SK-N-SH treated with all-trans-retinoic acid at 6 μM for 48 hours (cell line): ENCODE results near the gene KIF6.
"Not testable (repeated sequence)": the region's sequence is repeated elsewhere in the genome, so short reads cannot be mapped to it uniquely, and the experiment has no call there.

Experiments
- ATAC-seq: fragments of 200-7000 bp; cut with Tn5 transposase; 3 replicates; pipeline ENCODE4 v1.9.1; 2020; ENCODE audit warnings: mild to moderate bottlenecking, moderate library complexity
- ARNTL ChIP-seq: fragments of 450-650 bp; formaldehyde crosslinking; IDR thresholded peaks from 2 replicates; pipeline ENCODE4 v1.5.0; 2020; ENCODE audit warnings: low read depth, mild to moderate bottlenecking, moderate library complexity, borderline replicate concordance
- BACH2 ChIP-seq: fragments of 250-450 bp; sonication (Bioruptor Pico); IDR thresholded peaks from 2 replicates; pipeline ENCODE4 v1.9.0; 2021; ENCODE audit warnings: mild to moderate bottlenecking, borderline replicate concordance
- CSDC2 ChIP-seq: fragments of 250-450 bp; sonication (Bioruptor Pico); IDR thresholded peaks from 2 replicates; pipeline ENCODE4 v1.5.0; 2020; ENCODE audit warnings: mild to moderate bottlenecking, moderate library complexity
- GLIS3 ChIP-seq: fragments of 250-450 bp; sonication (Bioruptor Pico); IDR thresholded peaks from 2 replicates; pipeline ENCODE4 v1.5.0; 2020; ENCODE audit warnings: mild to moderate bottlenecking, moderate library complexity
- ISL1 ChIP-seq: fragments of 250-450 bp; sonication (Bioruptor Pico); IDR thresholded peaks from 2 replicates; pipeline ENCODE4 v2.1.2; 2022; ENCODE audit warnings: mild to moderate bottlenecking, moderate library complexity
- OSR1 ChIP-seq: fragments of 250-450 bp; sonication (Bioruptor Pico); IDR thresholded peaks from 2 replicates; pipeline ENCODE4 v1.8.0; 2022; ENCODE audit warnings: moderate library complexity, mild to moderate bottlenecking, inconsistent platforms
- PPARA ChIP-seq: fragments of 250-450 bp; sonication (Bioruptor Pico); IDR thresholded peaks from 2 replicates; pipeline ENCODE4 v1.5.0; 2020; ENCODE audit warnings: mild to moderate bottlenecking, borderline replicate concordance
- RARB ChIP-seq: fragments of 250-450 bp; sonication (Bioruptor Pico); IDR thresholded peaks from 2 replicates; pipeline ENCODE4 v1.8.0; 2021; ENCODE audit warnings: mild to moderate bottlenecking, moderate library complexity
- SNAI2 ChIP-seq: fragments of 250-450 bp; sonication (Bioruptor Pico); IDR thresholded peaks from 2 replicates; pipeline ENCODE4 v1.5.0; 2020; ENCODE audit warnings: mild to moderate bottlenecking, moderate library complexity
- TCF4 ChIP-seq: fragments of 250-450 bp; sonication (Bioruptor Pico); IDR thresholded peaks from 2 replicates; pipeline ENCODE4 v1.8.0; 2021; ENCODE audit warnings: mild to moderate bottlenecking, moderate library complexity, borderline replicate concordance
- TOX ChIP-seq: fragments of 250-450 bp; sonication (Bioruptor Pico); IDR thresholded peaks from 2 replicates; pipeline ENCODE4 v1.8.0; 2021; ENCODE audit warnings: mild to moderate bottlenecking, moderate library complexity, borderline replicate concordance
- ZC3H10 ChIP-seq: fragments of 250-450 bp; sonication (Bioruptor Pico); IDR thresholded peaks from 2 replicates; pipeline ENCODE4 v1.5.1; 2021; ENCODE audit warnings: mild to moderate bottlenecking, moderate library complexity
- ZFP3 ChIP-seq: fragments of 250-450 bp; sonication (Bioruptor Pico); IDR thresholded peaks from 2 replicates; pipeline ENCODE4 v1.5.0; 2020; ENCODE audit warnings: mild to moderate bottlenecking, moderate library complexity
- ZFP30 ChIP-seq: fragments of 450-650 bp; formaldehyde crosslinking; IDR thresholded peaks from 2 replicates; pipeline ENCODE4 v1.5.0; 2022; ENCODE audit warnings: mild to moderate bottlenecking, moderate library complexity
- ZNF565 ChIP-seq: fragments of 450-650 bp; formaldehyde crosslinking; conservative IDR thresholded peaks from 2 replicates; pipeline ENCODE4 v1.5.0; 2020; ENCODE audit warnings: low read depth, mild to moderate bottlenecking, moderate library complexity
- ZNF8 ChIP-seq: fragments of 450-650 bp; formaldehyde crosslinking; IDR thresholded peaks from 2 replicates; pipeline ENCODE4 v1.5.0; 2020; ENCODE audit warnings: mild to moderate bottlenecking, moderate library complexity
- TF ChIP-seq, protein P1 (sequence below): fragments of 250-450 bp; sonication (Bioruptor Pico); IDR thresholded peaks from 2 replicates; pipeline ENCODE4 v1.5.1; 2020; ENCODE audit warnings: low read depth, mild to moderate bottlenecking, moderate library complexity
- TF ChIP-seq, protein P2 (sequence below): fragments of 250-450 bp; sonication (Bioruptor Pico); IDR thresholded peaks from 2 replicates; pipeline ENCODE4 v1.8.0; 2021; ENCODE audit warnings: low read depth, mild to moderate bottlenecking, moderate library complexity, borderline replicate concordance
- TF ChIP-seq, protein P3 (sequence below): fragments of 250-450 bp; sonication (Bioruptor Pico); IDR thresholded peaks from 2 replicates; pipeline ENCODE4 v1.8.0; 2020; ENCODE audit warnings: mild to moderate bottlenecking, moderate library complexity, borderline replicate concordance
- TF ChIP-seq, protein P4 (sequence below): fragments of 250-450 bp; sonication (Bioruptor Pico); IDR thresholded peaks from 2 replicates; pipeline ENCODE4 v1.5.1; 2021; ENCODE audit warnings: mild to moderate bottlenecking, moderate library complexity
- TF ChIP-seq, protein P5 (sequence below): fragments of 250-450 bp; sonication (Bioruptor Pico); IDR thresholded peaks from 2 replicates; pipeline ENCODE4 v1.5.0; 2020; ENCODE audit warnings: mild to moderate bottlenecking, moderate library complexity

Gene KIF6

DNA sequence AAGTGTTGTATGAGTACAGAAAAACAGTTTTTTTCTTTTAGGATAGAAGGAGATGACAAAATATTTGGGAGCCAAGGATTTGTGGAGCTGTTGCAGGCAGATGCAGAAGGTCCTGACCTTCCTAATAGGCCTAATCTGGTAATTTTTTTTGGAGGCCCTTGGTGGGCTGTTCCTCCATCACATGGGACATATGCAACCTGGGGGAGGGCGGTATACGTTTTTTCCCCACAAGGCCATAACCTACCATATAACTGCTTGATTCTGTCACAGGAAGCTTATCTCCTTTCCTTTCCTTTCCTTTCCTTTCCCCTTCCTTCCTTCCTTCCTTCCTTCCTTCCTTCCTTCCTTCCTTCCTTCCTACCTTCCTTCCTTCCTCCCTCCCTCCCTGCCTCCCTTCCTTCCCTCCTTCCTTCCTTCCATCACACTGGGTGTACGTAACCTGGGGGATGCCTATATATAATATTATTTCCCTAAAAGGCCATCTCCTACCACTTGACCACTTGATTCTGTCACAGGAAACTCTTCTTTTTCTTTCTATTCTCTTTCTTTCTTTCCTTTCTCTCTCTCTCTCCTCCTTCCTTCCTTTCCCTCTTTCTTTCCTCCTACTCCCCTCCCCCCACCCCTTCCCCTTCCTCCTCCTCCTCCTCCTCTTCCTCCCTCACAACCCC is 217.7 kb downstream of the KIF6 start:
- no peak for ATAC-seq
- TF ChIP-seq ZNF565 (CRISPR knock-in tag) (no peak), TOX (CRISPR knock-in tag) (no peak), SNAI2 (no peak), ZFP30 (CRISPR knock-in tag) (no peak), TCF4 (no peak), RARB (CRISPR knock-in tag) (no peak), ZFP3 (CRISPR knock-in tag) (no peak), ZNF8 (CRISPR knock-in tag) (no peak), ARNTL (no peak), CSDC2 (no peak), BACH2 (CRISPR knock-in tag) (no peak), GLIS3 (CRISPR knock-in tag) (no peak), ISL1 (CRISPR knock-in tag) (no peak), OSR1 (CRISPR knock-in tag) (no peak), ZC3H10 (CRISPR knock-in tag) (no peak)
- TF ChIP-seq, protein P1, sequence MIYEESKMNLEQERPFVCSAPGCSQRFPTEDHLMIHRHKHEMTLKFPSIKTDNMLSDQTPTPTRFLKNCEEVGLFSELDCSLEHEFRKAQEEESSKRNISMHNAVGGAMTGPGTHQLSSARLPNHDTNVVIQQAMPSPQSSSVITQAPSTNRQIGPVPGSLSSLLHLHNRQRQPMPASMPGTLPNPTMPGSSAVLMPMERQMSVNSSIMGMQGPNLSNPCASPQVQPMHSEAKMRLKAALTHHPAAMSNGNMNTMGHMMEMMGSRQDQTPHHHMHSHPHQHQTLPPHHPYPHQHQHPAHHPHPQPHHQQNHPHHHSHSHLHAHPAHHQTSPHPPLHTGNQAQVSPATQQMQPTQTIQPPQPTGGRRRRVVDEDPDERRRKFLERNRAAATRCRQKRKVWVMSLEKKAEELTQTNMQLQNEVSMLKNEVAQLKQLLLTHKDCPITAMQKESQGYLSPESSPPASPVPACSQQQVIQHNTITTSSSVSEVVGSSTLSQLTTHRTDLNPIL (CRISPR knock-in tag), result no peak
- TF ChIP-seq, protein P2, sequence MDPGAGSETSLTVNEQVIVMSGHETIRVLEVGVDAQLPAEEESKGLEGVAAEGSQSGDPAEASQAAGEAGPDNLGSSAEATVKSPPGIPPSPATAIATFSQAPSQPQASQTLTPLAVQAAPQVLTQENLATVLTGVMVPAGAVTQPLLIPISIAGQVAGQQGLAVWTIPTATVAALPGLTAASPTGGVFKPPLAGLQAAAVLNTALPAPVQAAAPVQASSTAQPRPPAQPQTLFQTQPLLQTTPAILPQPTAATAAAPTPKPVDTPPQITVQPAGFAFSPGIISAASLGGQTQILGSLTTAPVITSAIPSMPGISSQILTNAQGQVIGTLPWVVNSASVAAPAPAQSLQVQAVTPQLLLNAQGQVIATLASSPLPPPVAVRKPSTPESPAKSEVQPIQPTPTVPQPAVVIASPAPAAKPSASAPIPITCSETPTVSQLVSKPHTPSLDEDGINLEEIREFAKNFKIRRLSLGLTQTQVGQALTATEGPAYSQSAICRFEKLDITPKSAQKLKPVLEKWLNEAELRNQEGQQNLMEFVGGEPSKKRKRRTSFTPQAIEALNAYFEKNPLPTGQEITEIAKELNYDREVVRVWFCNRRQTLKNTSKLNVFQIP (CRISPR knock-in tag), result no peak
- TF ChIP-seq, protein P3, sequence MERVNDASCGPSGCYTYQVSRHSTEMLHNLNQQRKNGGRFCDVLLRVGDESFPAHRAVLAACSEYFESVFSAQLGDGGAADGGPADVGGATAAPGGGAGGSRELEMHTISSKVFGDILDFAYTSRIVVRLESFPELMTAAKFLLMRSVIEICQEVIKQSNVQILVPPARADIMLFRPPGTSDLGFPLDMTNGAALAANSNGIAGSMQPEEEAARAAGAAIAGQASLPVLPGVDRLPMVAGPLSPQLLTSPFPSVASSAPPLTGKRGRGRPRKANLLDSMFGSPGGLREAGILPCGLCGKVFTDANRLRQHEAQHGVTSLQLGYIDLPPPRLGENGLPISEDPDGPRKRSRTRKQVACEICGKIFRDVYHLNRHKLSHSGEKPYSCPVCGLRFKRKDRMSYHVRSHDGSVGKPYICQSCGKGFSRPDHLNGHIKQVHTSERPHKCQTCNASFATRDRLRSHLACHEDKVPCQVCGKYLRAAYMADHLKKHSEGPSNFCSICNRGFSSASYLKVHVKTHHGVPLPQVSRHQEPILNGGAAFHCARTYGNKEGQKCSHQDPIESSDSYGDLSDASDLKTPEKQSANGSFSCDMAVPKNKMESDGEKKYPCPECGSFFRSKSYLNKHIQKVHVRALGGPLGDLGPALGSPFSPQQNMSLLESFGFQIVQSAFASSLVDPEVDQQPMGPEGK (CRISPR knock-in tag), result no peak
- TF ChIP-seq, protein P4, sequence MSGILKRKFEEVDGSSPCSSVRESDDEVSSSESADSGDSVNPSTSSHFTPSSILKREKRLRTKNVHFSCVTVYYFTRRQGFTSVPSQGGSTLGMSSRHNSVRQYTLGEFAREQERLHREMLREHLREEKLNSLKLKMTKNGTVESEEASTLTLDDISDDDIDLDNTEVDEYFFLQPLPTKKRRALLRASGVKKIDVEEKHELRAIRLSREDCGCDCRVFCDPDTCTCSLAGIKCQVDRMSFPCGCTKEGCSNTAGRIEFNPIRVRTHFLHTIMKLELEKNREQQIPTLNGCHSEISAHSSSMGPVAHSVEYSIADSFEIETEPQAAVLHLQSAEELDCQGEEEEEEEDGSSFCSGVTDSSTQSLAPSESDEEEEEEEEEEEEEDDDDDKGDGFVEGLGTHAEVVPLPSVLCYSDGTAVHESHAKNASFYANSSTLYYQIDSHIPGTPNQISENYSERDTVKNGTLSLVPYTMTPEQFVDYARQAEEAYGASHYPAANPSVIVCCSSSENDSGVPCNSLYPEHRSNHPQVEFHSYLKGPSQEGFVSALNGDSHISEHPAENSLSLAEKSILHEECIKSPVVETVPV (CRISPR knock-in tag), result no peak

DNA sequence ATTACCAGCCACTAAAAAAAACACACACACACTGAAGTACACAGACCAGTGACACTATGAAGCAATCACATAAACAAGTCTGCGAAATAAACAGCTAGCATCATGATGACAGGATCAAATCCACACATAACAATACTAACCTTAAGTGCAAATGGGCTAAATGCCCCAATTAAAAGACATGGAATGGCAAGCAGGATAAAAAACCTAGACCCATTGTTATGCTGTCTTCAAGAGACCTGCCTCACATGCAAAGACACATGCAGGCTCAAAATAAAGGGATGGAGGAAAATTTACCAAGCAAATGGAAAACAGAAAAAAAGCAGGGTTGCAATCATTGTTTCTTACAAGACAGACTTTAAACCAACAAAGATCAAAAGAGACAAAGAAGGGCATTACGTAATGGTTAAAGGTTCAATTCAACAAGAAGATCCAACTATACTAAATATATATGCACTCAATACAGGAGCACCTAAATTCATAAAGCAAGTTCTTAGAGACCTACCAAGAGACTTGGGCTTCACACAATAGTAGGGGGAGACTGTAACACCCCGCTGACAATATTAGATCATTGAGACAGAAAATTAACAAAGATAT is 222.7 kb downstream of the KIF6 start:
- ATAC-seq, result not testable (repeated sequence)

DNA sequence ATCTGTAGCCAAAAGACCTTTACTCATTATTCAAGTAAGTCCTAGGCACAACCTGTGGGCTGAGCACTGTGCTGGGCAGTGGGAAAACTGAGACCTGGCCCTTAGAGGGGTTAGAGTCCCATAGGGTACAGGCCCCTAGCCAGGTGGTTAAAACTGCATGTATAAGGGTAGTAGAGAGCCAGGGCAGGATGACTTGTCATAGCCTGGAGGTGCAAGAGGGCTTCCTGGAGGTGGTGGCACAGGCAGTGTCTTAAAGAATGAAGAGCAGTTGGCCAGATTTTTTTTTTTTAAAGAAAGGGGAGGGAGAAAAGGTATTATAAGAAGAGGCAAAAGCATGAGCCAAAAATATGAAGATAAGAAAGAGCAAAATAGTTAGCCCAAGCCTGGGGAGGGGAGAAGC is 226.2 kb downstream of the KIF6 start:
- TF ChIP-seq TOX (CRISPR knock-in tag) (no peak), ISL1 (CRISPR knock-in tag) (no peak), TCF4 (no peak), PPARA (no peak), OSR1 (CRISPR knock-in tag) (no peak), SNAI2 (no peak)
- TF ChIP-seq, protein P1 (CRISPR knock-in tag), result no peak
- ATAC-seq, result no peak

DNA sequence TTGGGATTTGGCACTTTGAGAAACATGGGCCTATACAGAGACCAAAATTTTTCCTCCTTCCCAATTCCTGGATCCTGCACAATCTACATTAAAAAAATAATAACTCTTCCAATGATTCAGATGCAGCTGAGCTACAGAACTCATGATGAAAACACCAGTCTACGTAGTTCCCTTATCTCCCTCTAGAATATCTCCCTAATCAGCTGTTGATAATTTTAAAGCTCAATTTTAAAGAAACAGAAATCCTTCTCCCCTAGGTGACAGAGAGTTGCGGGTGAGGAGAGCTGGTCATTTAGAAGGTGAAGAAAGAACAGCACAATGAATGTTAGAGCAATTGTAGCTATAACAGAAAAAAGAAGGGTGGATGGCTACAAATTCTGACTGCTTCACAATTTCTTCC is 227.1 kb downstream of the KIF6 start:
- no peak for ATAC-seq
- TF ChIP-seq TOX (CRISPR knock-in tag) (no peak), ZNF8 (CRISPR knock-in tag) (no peak), PPARA (no peak), ISL1 (CRISPR knock-in tag) (no peak), ZNF565 (CRISPR knock-in tag) (no peak), GLIS3 (CRISPR knock-in tag) (no peak)
- TF ChIP-seq, protein P1 (CRISPR knock-in tag), result no peak
- TF ChIP-seq, protein P4 (CRISPR knock-in tag), result no peak
- TF ChIP-seq, protein P5, sequence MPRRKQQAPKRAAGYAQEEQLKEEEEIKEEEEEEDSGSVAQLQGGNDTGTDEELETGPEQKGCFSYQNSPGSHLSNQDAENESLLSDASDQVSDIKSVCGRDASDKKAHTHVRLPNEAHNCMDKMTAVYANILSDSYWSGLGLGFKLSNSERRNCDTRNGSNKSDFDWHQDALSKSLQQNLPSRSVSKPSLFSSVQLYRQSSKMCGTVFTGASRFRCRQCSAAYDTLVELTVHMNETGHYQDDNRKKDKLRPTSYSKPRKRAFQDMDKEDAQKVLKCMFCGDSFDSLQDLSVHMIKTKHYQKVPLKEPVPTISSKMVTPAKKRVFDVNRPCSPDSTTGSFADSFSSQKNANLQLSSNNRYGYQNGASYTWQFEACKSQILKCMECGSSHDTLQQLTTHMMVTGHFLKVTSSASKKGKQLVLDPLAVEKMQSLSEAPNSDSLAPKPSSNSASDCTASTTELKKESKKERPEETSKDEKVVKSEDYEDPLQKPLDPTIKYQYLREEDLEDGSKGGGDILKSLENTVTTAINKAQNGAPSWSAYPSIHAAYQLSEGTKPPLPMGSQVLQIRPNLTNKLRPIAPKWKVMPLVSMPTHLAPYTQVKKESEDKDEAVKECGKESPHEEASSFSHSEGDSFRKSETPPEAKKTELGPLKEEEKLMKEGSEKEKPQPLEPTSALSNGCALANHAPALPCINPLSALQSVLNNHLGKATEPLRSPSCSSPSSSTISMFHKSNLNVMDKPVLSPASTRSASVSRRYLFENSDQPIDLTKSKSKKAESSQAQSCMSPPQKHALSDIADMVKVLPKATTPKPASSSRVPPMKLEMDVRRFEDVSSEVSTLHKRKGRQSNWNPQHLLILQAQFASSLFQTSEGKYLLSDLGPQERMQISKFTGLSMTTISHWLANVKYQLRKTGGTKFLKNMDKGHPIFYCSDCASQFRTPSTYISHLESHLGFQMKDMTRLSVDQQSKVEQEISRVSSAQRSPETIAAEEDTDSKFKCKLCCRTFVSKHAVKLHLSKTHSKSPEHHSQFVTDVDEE (CRISPR knock-in tag), result no peak
